H1 (cell line): ENCODE measurements around the gene RALGAPA1. TPM values are rescaled to one million over a fixed set of nuclear protein-coding genes. Genes with fewer than 3 reads are reported as not detected.

Experiments used
- CTCF ChIA-PET: fragments of 300-600 bp; sonication (Branson Sonifier 250); formaldehyde crosslinking; loops from one replicate; lab custom pipeline; 2021; ENCODE audit not compliant: partially characterized antibody; lab: Charles Lee
- POLR2A ChIA-PET: fragments of 300-600 bp; sonication (Branson Sonifier 250); formaldehyde crosslinking; loops from one replicate; lab custom pipeline; 2021; ENCODE audit warnings: inconsistent platforms; ENCODE audit not compliant: partially characterized antibody; lab: Charles Lee
- DNase-seq, 2 experiments: peaks; one replicate each; pipeline versions ENCODE4 v3.0.0 to v3.0.0-alpha.2; 2010 to 2022; ENCODE audit warnings: low spot score in 2 of 2, low read depth in 1 of 2, mixed read lengths in 1 of 2
- FAIRE-seq: peaks from 2 replicates; lab custom pipeline; 2011; peaks lifted over from hg19 to GRCh38; lab: Jason Lieb, UNC
- H2AFZ ChIP-seq: 2 replicates; pipeline ENCODE4 v1.8.1; 2012; ENCODE audit warnings: low read length, inconsistent platforms
- H2AK5ac ChIP-seq: 2 replicates; pipeline ENCODE4 v1.6.1; 2013; ENCODE audit warnings: low read depth, low read length
- H2BK120ac ChIP-seq: replicated peaks from 2 replicates; pipeline ENCODE3; 2013; ENCODE audit warnings: low read depth, low read length, inconsistent platforms
- H2BK12ac ChIP-seq: 2 replicates; pipeline ENCODE4 v1.6.1; 2013; ENCODE audit warnings: low read depth, low read length
- H2BK15ac ChIP-seq: 2 replicates; pipeline ENCODE4 v1.6.1; 2013; ENCODE audit warnings: low read length
- H2BK20ac ChIP-seq: 2 replicates; pipeline ENCODE4 v1.6.1; 2013; ENCODE audit warnings: low read length
- H2BK5ac ChIP-seq: 2 replicates; pipeline ENCODE4 v1.6.1; 2013; ENCODE audit warnings: low read depth, low read length
- H3K14ac ChIP-seq: 2 replicates; pipeline ENCODE4 v1.6.1; 2013; ENCODE audit warnings: inconsistent platforms; ENCODE audit not compliant: insufficient read length
- H3K18ac ChIP-seq: 2 replicates; pipeline ENCODE4 v1.6.1; 2013; ENCODE audit warnings: low read length; ENCODE audit errors: extremely low read depth
- H3K23ac ChIP-seq: 2 replicates; pipeline ENCODE4 v1.6.1; 2013; ENCODE audit warnings: inconsistent platforms; ENCODE audit not compliant: insufficient read length
- H3K23me2 ChIP-seq: 2 replicates; pipeline ENCODE4 v1.6.1; 2013; ENCODE audit warnings: low read depth, low read length
- H3K27ac ChIP-seq: 2 replicates; pipeline ENCODE4 v1.6.1; 2011; ENCODE audit warnings: low read depth, low read length, inconsistent platforms
- H3K27me3 ChIP-seq, 4 experiments: replicated peaks in 1 of 4; 1 replicate in 1 of 4; 2 replicates in 3 of 4; pipeline versions ENCODE4 v1.6.1 to v1.8.1; 2011 to 2013; ENCODE audit warnings: low read length in 3 of 4, mild to moderate bottlenecking in 3 of 4, inconsistent platforms in 2 of 4, mixed read lengths in 2 of 4, moderate library complexity in 1 of 4; ENCODE audit not compliant: control insufficient read depth in 3 of 4, insufficient read depth in 3 of 4; ENCODE audit errors: extremely low read depth in 1 of 4
- H3K36me3 ChIP-seq, 4 experiments: 2 replicates each; pipeline versions ENCODE4 v1.6.1 to v1.8.1; 2011 to 2013; ENCODE audit warnings: mild to moderate bottlenecking in 4 of 4, low read length in 3 of 4, moderate library complexity in 2 of 4, control low read depth in 1 of 4, inconsistent platforms in 1 of 4; ENCODE audit not compliant: insufficient read depth in 4 of 4, control insufficient read depth in 2 of 4
- H3K4ac ChIP-seq: replicated peaks from 2 replicates; pipeline ENCODE3; 2013; ENCODE audit warnings: low read length, low read depth, mixed read lengths, inconsistent platforms; ENCODE audit not compliant: insufficient read length
- H3K4me1 ChIP-seq, 4 experiments: replicated peaks in 1 of 4; 1 replicate in 1 of 4; 2 replicates in 3 of 4; pipeline versions ENCODE4 v1.6.1 to v1.8.1; 2011 to 2013; ENCODE audit warnings: low read length in 3 of 4, inconsistent platforms in 2 of 4, mixed read lengths in 1 of 4; ENCODE audit not compliant: insufficient read depth in 4 of 4, control insufficient read depth in 3 of 4
- H3K4me2 ChIP-seq, 2 experiments: 2 replicates each; pipeline versions ENCODE4 v1.6.1 to v1.8.1; 2011 to 2013; ENCODE audit warnings: low read depth in 2 of 2, low read length in 2 of 2, control low read depth in 1 of 2, inconsistent platforms in 1 of 2, mild to moderate bottlenecking in 1 of 2; ENCODE audit not compliant: insufficient read depth in 1 of 2
- H3K4me3 ChIP-seq, 4 experiments: fragments of 200-600, 300-600 bp in 1 of 4; sonication (generic), shearing (Covaris generic), sonication (Bioruptor Twin) in 1 of 4; 2 replicates each; pipeline versions ENCODE4 v1.5.1 to v1.8.1; 2011 to 2016; ENCODE audit warnings: low read length in 4 of 4, low read depth in 3 of 4, control low read depth in 2 of 4, inconsistent platforms in 2 of 4, mild to moderate bottlenecking in 2 of 4, mixed read lengths in 1 of 4, moderate library complexity in 1 of 4; ENCODE audit not compliant: insufficient read depth in 2 of 4; ENCODE audit errors: extremely low read depth in 1 of 4
- H3K56ac ChIP-seq: replicated peaks from 2 replicates; pipeline ENCODE3; 2013; ENCODE audit warnings: low read depth, mild to moderate bottlenecking, mixed read lengths, low read length, inconsistent platforms; ENCODE audit not compliant: insufficient read length
- H3K79me1 ChIP-seq: 2 replicates; pipeline ENCODE4 v1.6.1; 2013; ENCODE audit warnings: low read depth, low read length, control low read depth
- H3K79me2 ChIP-seq, 2 experiments: 2 replicates each; pipeline versions ENCODE4 v1.6.1 to v1.8.1; 2012 to 2013; ENCODE audit warnings: low read length in 2 of 2, mild to moderate bottlenecking in 2 of 2, inconsistent platforms in 1 of 2; ENCODE audit not compliant: insufficient read depth in 2 of 2, control insufficient read depth in 1 of 2
- H3K9ac ChIP-seq, 4 experiments: replicated peaks in 1 of 4; 1 replicate in 1 of 4; 2 replicates in 3 of 4; pipeline versions ENCODE4 v1.6.1 to v1.8.1; 2011 to 2013; ENCODE audit warnings: low read depth in 3 of 4, low read length in 3 of 4, control low read depth in 2 of 4, mild to moderate bottlenecking in 2 of 4, moderate library complexity in 2 of 4, inconsistent platforms in 1 of 4; ENCODE audit errors: extremely low read depth in 1 of 4
- H3K9me3 ChIP-seq, 2 experiments: 2 replicates each; pipeline versions ENCODE4 v1.6.1 to v1.8.1; 2012 to 2013; ENCODE audit warnings: mild to moderate bottlenecking in 2 of 2, moderate library complexity in 2 of 2, control low read depth in 1 of 2, inconsistent platforms in 1 of 2, low read depth in 1 of 2, low read length in 1 of 2, mixed read lengths in 1 of 2; ENCODE audit not compliant: insufficient read depth in 2 of 2
- H4K20me1 ChIP-seq, 2 experiments: replicated peaks in 1 of 2; 2 replicates each; pipeline versions ENCODE3 to v1.8.1; 2011 to 2013; ENCODE audit warnings: inconsistent platforms in 2 of 2, low read length in 2 of 2, mild to moderate bottlenecking in 1 of 2; ENCODE audit not compliant: insufficient read depth in 2 of 2, control insufficient read depth in 1 of 2
- H4K5ac ChIP-seq: 2 replicates; pipeline ENCODE4 v1.6.1; 2013; ENCODE audit warnings: low read length, low read depth, mixed read lengths, inconsistent platforms; ENCODE audit not compliant: insufficient read length
- H4K8ac ChIP-seq: 2 replicates; pipeline ENCODE4 v1.8.0; 2013; ENCODE audit warnings: mild to moderate bottlenecking, moderate library complexity, low read length, inconsistent platforms; ENCODE audit not compliant: insufficient read depth; ENCODE audit errors: extremely low read depth
- H4K91ac ChIP-seq: replicated peaks from 2 replicates; pipeline ENCODE3; 2013; ENCODE audit warnings: low read length, mixed read lengths, inconsistent platforms; ENCODE audit not compliant: insufficient read length
- ATF3 ChIP-seq: IDR thresholded peaks from 2 replicates; pipeline ENCODE4 v1.6.1; 2011; ENCODE audit warnings: low read depth, mild to moderate bottlenecking, low read length; ENCODE audit not compliant: insufficient read depth
- CEBPB ChIP-seq: IDR thresholded peaks from 2 replicates; pipeline ENCODE4 v1.6.1; 2012; ENCODE audit warnings: low read depth, low read length
- CHD2 ChIP-seq: IDR thresholded peaks from 2 replicates; pipeline ENCODE4 v1.6.1; 2012; ENCODE audit warnings: low read length, improper control_type of control experiment
- KDM4A ChIP-seq: IDR thresholded peaks from one replicate; pipeline ENCODE4 v1.7.1; 2012; ENCODE audit warnings: low read depth, mild to moderate bottlenecking, moderate library complexity, low read length, inconsistent platforms; ENCODE audit not compliant: severe bottlenecking
- SIN3A ChIP-seq, 2 experiments: IDR thresholded peaks in 1 of 2; conservative IDR thresholded peaks in 1 of 2; 2 replicates each; pipeline ENCODE4 v1.6.1; 2011 to 2012; ENCODE audit warnings: low read length in 2 of 2, improper control_type of control experiment in 1 of 2, low read depth in 1 of 2, mild to moderate bottlenecking in 1 of 2
- WGBS, 2 experiments: shearing (Covaris generic) in 1 of 2; methylation state at CpG; one replicate each; pipeline versions ENCODE4 v1.1.6 to v1.1.7; 2013 to 2015; ENCODE audit warnings: low lambda C conversion rate in 2 of 2, mixed read lengths in 2 of 2, inconsistent platforms in 1 of 2, low coverage in 1 of 2, missing lambda C conversion rate in 1 of 2; ENCODE audit not compliant: insufficient replicate concordance in 2 of 2, insufficient coverage in 1 of 2, insufficient read length in 1 of 2; ENCODE audit errors: extremely low coverage in 1 of 2, missing lambda C conversion rate in 1 of 2; 5-methylcytosine and 5-hydroxymethylcytosine counted together
- polyA plus RNA-seq, 7 experiments: library from polyadenylated mRNA; depleted of rRNA in 3 of 7; stranded (reverse) in 5 of 7; unstranded in 2 of 7; fragments of >200 nt in 5 of 7; fragments of 200-250 nt in 2 of 7; gene quantifications; 1 replicate in 5 of 7; 2 replicates in 1 of 7; 4 replicates in 1 of 7; pipeline versions ENCODE4 v1.2.1 to v1.2.3, GENCODE V29; 2011 to 2013; ENCODE audit warnings: missing spikeins in 2 of 7, mixed read lengths in 2 of 7
- total RNA-seq: library from RNA; stranded (reverse); fragmentation: NEBNext Ultra II Directional; extraction: Animal tissue kit (Norgen Biotek cat#: 25700); gene quantifications from 2 replicates; pipeline ENCODE4 v1.2.1, GENCODE V29; 2021

The RALGAPA1 gene
- total and polyA plus RNA-seq, 2 of the 8 experiments (the other 6 are each of a cell fraction or from before 2014, with no cell fraction given) = 4.2 to 26.7 TPM

- no peaks in the 10 kb centered on the region for H3K27me3 ChIP-seq
- no peaks in the 10 kb centered on the region for H3K4me1 ChIP-seq
- no peak overlapping the region for H2AK5ac ChIP-seq
- no peak overlapping the region for H2BK15ac ChIP-seq
- H3K79me1 ChIP-seq = no peaks in the 10 kb centered on the region
- POLR2A ChIA-PET = no interaction called here
- no peaks in the 10 kb centered on the region for H4K20me1 ChIP-seq
- H2BK20ac ChIP-seq = no peak overlapping the region
- no peak overlapping the region for H3K27ac ChIP-seq
- no peak overlapping the region for H2BK12ac ChIP-seq
- 81% methylated on average over 6 of the region's 6 CpGs; no CpG with 5 or more reads in 1 of the 2 experiments for WGBS, 2 experiments
- no peak overlapping the region for H3K4me3 ChIP-seq
- no peaks in the 10 kb centered on the region for H3K23me2 ChIP-seq
- H3K23ac ChIP-seq = no peak overlapping the region
- CTCF ChIA-PET = interaction anchor here (1.6 kb wide), 1 partner anchor 64 kb away, joined by 5 read pairs; no protein-coding TSS in a partner anchor
- no peak overlapping the region for H2AFZ ChIP-seq
- no peak overlapping the region for H3K9ac ChIP-seq
- H3K18ac ChIP-seq = no peak overlapping the region
- FAIRE-seq (peak; percentile 77), DNase-seq (no peak)
- H2BK5ac ChIP-seq = no peak overlapping the region
- H4K5ac ChIP-seq = no peak overlapping the region
- no peak overlapping the region for H3K4me2 ChIP-seq
- no peak overlapping the region for H4K8ac ChIP-seq
- TF ChIP-seq KDM4A (no peak), ATF3 (no peak), CHD2 (no peak), SIN3A (conservative IDR thresholded peaks at IDR 0.05 in 1 of 2, IDR thresholded peaks at IDR 0.05 in 1 of 2; ENCODE audit: low read depth in 1 of 2, low read length in 2 of 2) (no peak), CEBPB (no peak)
- TF ChIP-seq, all 59 proteins: peak for 0
- Histone ChIP-seq H2BK120ac (no peak overlapping the region), H4K91ac (no peak overlapping the region), H3K9me3 (no peaks in the 10 kb centered on the region), H3K4ac (no peak overlapping the region), H3K36me3 (peaks cover 0 to 2% (median 0%) of the 10 kb centered on the region in 4 experiments; a peak in 1 of 8 replicates), H3K14ac (no peak overlapping the region), H3K56ac (no peak overlapping the region), H3K79me2 (no peaks in the 10 kb centered on the region)
Measured at GRCh38 chr14:35750202-35750904, 58.7 kb downstream of the RALGAPA1 start.
